Right lobe of liver (tissue), 6 donors: ENCODE measurements around the gene KIAA0513. TPM values are rescaled to one million over a fixed set of nuclear protein-coding genes. Genes with fewer than 3 reads are reported as not detected.
A peak's percentile ranks its signal among the peaks of the same experiment; 100 is the strongest.

ENCODE experiments used
- ATAC-seq, 4 donors: fragments of 200-7000 bp; cut with Tn5 transposase; one replicate each; pipeline ENCODE4 v1.9.1; 2020; ENCODE audit warnings: mild to moderate bottlenecking in 4 of 4, moderate library complexity in 4 of 4
- DNase-seq, 3 donors: peaks; one replicate each; pipeline ENCODE4 v3.0.0-alpha.2; 2020
- H3K27ac ChIP-seq, 3 donors: fragments of 200-600 bp; one replicate each; pipeline ENCODE4 v1.8.0; 2022
- H3K27me3 ChIP-seq, 2 donors: fragments of 200-600 bp; one replicate each; pipeline ENCODE4 v1.8.0; 2022
- H3K36me3 ChIP-seq, 4 donors: fragments of 200-600 bp; sonication (generic) in 1 of 4; one replicate each; pipeline versions ENCODE4 v1.5.1 to v1.8.0; 2017 to 2022; ENCODE audit warnings: control low read depth in 1 of 4
- H3K4me1 ChIP-seq, 4 donors: fragments of 200-600 bp; sonication (generic) in 1 of 4; one replicate each; pipeline versions ENCODE4 v1.5.1 to v1.8.0; 2017 to 2022; ENCODE audit warnings: control low read depth in 1 of 4
- H3K4me3 ChIP-seq, 3 donors: fragments of 200-600 bp; one replicate each; pipeline ENCODE4 v1.8.0; 2022
- H3K9me3 ChIP-seq, 4 donors: fragments of 200-600 bp; sonication (generic) in 1 of 4; one replicate each; pipeline versions ENCODE4 v1.5.1 to v1.8.0; 2017 to 2022; ENCODE audit warnings: control low read depth in 1 of 4
- CTCF ChIP-seq, 4 donors: fragments of 200-600 bp in 3 of 4; fragments of 450-650 bp in 1 of 4; IDR thresholded peaks; one replicate each; pipeline versions ENCODE4 v1.5.1 to v1.8.0; 2016 to 2022; ENCODE audit warnings: antibody characterized with exemption in 4 of 4, mild to moderate bottlenecking in 2 of 4
- POLR2A ChIP-seq: fragments of 450-650 bp; IDR thresholded peaks from one replicate; pipeline ENCODE4 v1.6.1; 2017; ENCODE audit warnings: antibody characterized with exemption, mild to moderate bottlenecking
- WGBS: methylation state at CpG from one replicate; pipeline ENCODE4 v1.1.6; 2018; ENCODE audit warnings: low coverage, low lambda C conversion rate; ENCODE audit not compliant: insufficient coverage; ENCODE audit errors: missing lambda C conversion rate; 5-methylcytosine and 5-hydroxymethylcytosine counted together
- intact Hi-C, 2 donors: fragments of 100-400 bp; cut with DNase I; formaldehyde crosslinking; loops; one replicate each; pipeline versions ENCODE4 v1.11.2 to v1.14.1; 2022
- total RNA-seq, 6 experiments: library from RNA; depleted of rRNA in 2 of 6; stranded (reverse); fragments of >200 nt in 2 of 6; fragmentation: NEBNext Ultra II Directional in 3 of 6; extraction: Animal tissue kit (Norgen Biotek cat#: 25700) in 3 of 6; gene quantifications; one replicate each; pipeline versions ENCODE4 v1.1.0 to v1.2.4, GENCODE V29; 2016 to 2023
- donor health status: DM: no; HTN: yes; CAD: no.
- donor health status: DM: no; HTN: no; CAD: no.
- donor health status: DM: no; HTN: no; CAD: no.
- donor health status: DM: no; HTN: yes; CAD: no.
- donor health status: DM: no; HTN: yes; CAD: no.

KIAA0513 gene
- total RNA-seq, 6 experiments from 2014 or later = 2.6 to 7.4 (median 4.7) TPM

DNA sequence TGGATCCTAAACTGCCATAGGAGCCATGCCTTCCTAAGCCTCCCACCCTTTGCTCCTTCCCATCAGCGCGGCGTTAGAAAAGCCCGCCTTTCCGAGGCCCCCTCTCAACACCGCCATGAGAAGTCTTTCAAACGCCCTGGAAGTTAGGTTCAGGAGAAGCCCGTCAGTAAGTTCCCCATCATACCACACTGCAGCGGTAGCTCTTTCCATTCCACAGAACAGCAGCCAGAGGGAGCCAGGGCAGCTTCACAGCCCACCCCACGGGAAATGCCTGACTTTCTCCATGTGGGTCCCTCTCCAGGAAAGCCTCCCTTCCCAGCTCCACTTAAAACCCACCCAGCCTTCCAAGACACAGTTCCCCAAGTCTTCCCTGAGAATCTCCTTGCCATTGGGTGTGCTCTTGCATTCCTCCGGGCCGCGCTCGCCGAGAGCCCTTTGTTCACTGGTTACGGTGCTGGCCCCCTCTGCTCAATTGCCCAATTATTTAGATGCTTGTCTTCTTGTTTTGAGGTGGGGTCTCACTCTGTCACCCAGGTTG, 28.7 kb downstream of the KIAA0513 start:
- WGBS = 93% methylated on average over 10 of the region's 16 CpGs
- no peak for TF ChIP-seq POLR2A
- peak in 3 of 4 donors; percentile 25 to 33 (median 28) for TF ChIP-seq CTCF (IDR thresholded peaks at IDR 0.05)
- ATAC-seq (peak in 3 of 4 donors; percentile 52 to 60 (median 57)), DNase-seq (no peak)
- H3K27me3 ChIP-seq = no peaks in the 10 kb centered on the region
- no peak overlapping the region for H3K4me3 ChIP-seq
- H3K4me1 ChIP-seq = peaks cover 0 to 20% (median 0%) of the 10 kb centered on the region in 4 donors
- no peaks in the 10 kb centered on the region for H3K36me3 ChIP-seq
- no peaks in the 10 kb centered on the region for H3K9me3 ChIP-seq
- intact Hi-C loops = no loop called here
- peak overlapping the region; percentile 6 to 69 (median 55) for H3K27ac ChIP-seq

- ATAC-seq (no peak), DNase-seq (no peak)
- no peak overlapping the region for H3K27ac ChIP-seq
- peaks cover 0 to 20% (median 0%) of the 10 kb centered on the region in 4 donors for H3K4me1 ChIP-seq
- TF ChIP-seq POLR2A (no peak), CTCF (IDR thresholded peaks at IDR 0.05) (peak in 2 of 4 donors; percentile 5 to 8)
- 91% methylated on average over 8 of the region's 9 CpGs for WGBS
- no peaks in the 10 kb centered on the region for H3K27me3 ChIP-seq
- no peaks in the 10 kb centered on the region for H3K9me3 ChIP-seq
- intact Hi-C loops = no loop called here
- no peak overlapping the region for H3K4me3 ChIP-seq
- no peaks in the 10 kb centered on the region for H3K36me3 ChIP-seq
Measured at GRCh38 chr16:85057212-85057889, 29.8 kb downstream of the KIAA0513 start.

DNA sequence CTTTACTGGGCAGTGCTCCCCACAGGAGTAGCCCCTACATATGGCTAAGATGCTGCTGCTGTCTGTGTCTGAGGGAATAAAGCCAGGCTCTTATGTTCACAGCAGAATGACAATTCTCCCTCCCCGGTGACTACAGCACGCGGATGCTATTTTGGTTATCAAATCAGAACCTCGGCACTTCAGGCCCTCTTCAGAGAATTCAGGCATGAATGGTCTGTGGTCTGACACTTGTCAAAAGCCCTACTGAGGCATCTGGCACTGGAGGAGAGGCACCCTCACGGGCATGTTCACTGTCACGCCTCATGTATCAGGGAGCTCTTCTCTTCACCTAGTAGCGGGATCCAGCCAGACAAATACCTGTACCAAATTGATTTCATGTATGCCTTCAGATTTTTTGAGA, 30.4 kb downstream of the KIAA0513 start:
- H3K27me3 ChIP-seq = no peaks in the 10 kb centered on the region
- peaks cover 0 to 20% (median 0%) of the 10 kb centered on the region in 4 donors for H3K4me1 ChIP-seq
- no peak for ATAC-seq
- TF ChIP-seq CTCF (IDR thresholded peaks at IDR 0.05) (no peak), POLR2A (no peak)
- DNase-seq = no peak
- H3K27ac ChIP-seq = no peak overlapping the region
- H3K9me3 ChIP-seq = no peaks in the 10 kb centered on the region
- intact Hi-C loops = no loop called here
- no peaks in the 10 kb centered on the region for H3K36me3 ChIP-seq
- WGBS = 96% methylated on average over 4 of the region's 7 CpGs
- H3K4me3 ChIP-seq = no peak overlapping the region

GRCh38 chr16:85058909-85059308, 31.3 kb downstream of the KIAA0513 start:
- Histone ChIP-seq H3K9me3 (no peaks in the 10 kb centered on the region), H3K27me3 (no peaks in the 10 kb centered on the region), H3K36me3 (no peaks in the 10 kb centered on the region), H3K4me1 (peaks cover 0 to 20% (median 0%) of the 10 kb centered on the region in 4 donors), H3K4me3 (no peak overlapping the region), H3K27ac (no peak overlapping the region)
- WGBS = 45% methylated on average over 4 of the region's 4 CpGs
- DNase-seq (no peak), ATAC-seq (peak in 2 of 4 donors; percentile 44 to 45)
- intact Hi-C loops = no loop called here
- TF ChIP-seq CTCF (IDR thresholded peaks at IDR 0.05) = no peak
- TF ChIP-seq POLR2A = no peak
